GM20000 (cell line): ENCODE data around the gene ITGA3.

Experiments used
- DNase-seq: peaks from one replicate; pipeline ENCODE4 v3.0.0; 2012; ENCODE audit warnings: low spot score
- CTCF ChIP-seq: IDR thresholded peaks from 2 replicates; pipeline ENCODE4 v1.5.1; 2012; ENCODE audit warnings: mild to moderate bottlenecking, control low read depth; ENCODE audit errors: extremely low read depth, missing control alignments

ITGA3 gene

GRCh38 chr17:50101346-50102163, 45.6 kb downstream of the ITGA3 start:
- no peak for DNase-seq
- no peak for TF ChIP-seq CTCF

- no peak for DNase-seq
- TF ChIP-seq CTCF: no peak
Measured at GRCh38 chr17:50102164-50102991, 46.5 kb downstream of the ITGA3 start.

GRCh38 chr17:50103252-50103651, 47.3 kb downstream of the ITGA3 start:
- no peak for DNase-seq
- no peak for TF ChIP-seq CTCF

GRCh38 chr17:50103941-50104340, 48.0 kb downstream of the ITGA3 start:
- DNase-seq: no peak
- no peak for TF ChIP-seq CTCF

- DNase-seq: no peak
- TF ChIP-seq CTCF: no peak
Measured at GRCh38 chr17:50105811-50106210, 49.9 kb downstream of the ITGA3 start.

GRCh38 chr17:50106393-50107131, 50.7 kb downstream of the ITGA3 start:
- TF ChIP-seq CTCF: no peak
- no peak for DNase-seq
